WTC11 (cell line): Measurements from ENCODE around the gene HTR3B.

Experiments used
- ETV6 ChIP-seq: sonication (generic); formaldehyde crosslinking; IDR thresholded peaks from 2 replicates; pipeline ENCODE4 v1.8.1; 2022; ENCODE audit warnings: mild to moderate bottlenecking, missing genetic modification reagents
- GTF2I ChIP-seq: fragments of 250-450 bp; sonication (Bioruptor Pico); conservative IDR thresholded peaks from 2 replicates; pipeline ENCODE4 v1.4.0; 2021; ENCODE audit warnings: mild to moderate bottlenecking
- JUN ChIP-seq: sonication (generic); formaldehyde crosslinking; IDR thresholded peaks from 2 replicates; pipeline ENCODE4 v1.8.0; 2023; ENCODE audit warnings: mild to moderate bottlenecking, missing genetic modification reagents
- TP53 ChIP-seq: sonication (generic); formaldehyde crosslinking; IDR thresholded peaks from 2 replicates; pipeline ENCODE4 v1.8.1; 2023; ENCODE audit warnings: mild to moderate bottlenecking, missing genetic modification reagents
- ZNF232 ChIP-seq: sonication (generic); formaldehyde crosslinking; IDR thresholded peaks from 2 replicates; pipeline ENCODE4 v1.8.0; 2022; ENCODE audit warnings: mild to moderate bottlenecking, missing genetic modification reagents
- TF ChIP-seq, protein P1 (sequence below): fragments of 200-600 bp; IDR thresholded peaks from 2 replicates; pipeline ENCODE4 v1.8.0; 2022; ENCODE audit warnings: antibody characterized with exemption
- TF ChIP-seq, protein P2 (sequence below): sonication (generic); formaldehyde crosslinking; IDR thresholded peaks from 2 replicates; pipeline ENCODE4 v1.8.1; 2022; ENCODE audit warnings: missing genetic modification reagents, borderline replicate concordance
- TF ChIP-seq, protein P3 (sequence below): sonication (generic); formaldehyde crosslinking; IDR thresholded peaks from 2 replicates; pipeline ENCODE4 v1.8.1; 2023; ENCODE audit warnings: mild to moderate bottlenecking, missing genetic modification reagents, moderate library complexity
- TF ChIP-seq, protein P4 (sequence below): sonication (generic); formaldehyde crosslinking; conservative IDR thresholded peaks from 2 replicates; pipeline ENCODE4 v1.8.1; 2023; ENCODE audit warnings: mild to moderate bottlenecking, low read depth, missing genetic modification reagents, moderate library complexity
- TF ChIP-seq, protein P5 (sequence below): sonication (generic); formaldehyde crosslinking; IDR thresholded peaks from 2 replicates; pipeline ENCODE4 v1.8.0; 2022; ENCODE audit warnings: mild to moderate bottlenecking, missing genetic modification reagents

DNA sequence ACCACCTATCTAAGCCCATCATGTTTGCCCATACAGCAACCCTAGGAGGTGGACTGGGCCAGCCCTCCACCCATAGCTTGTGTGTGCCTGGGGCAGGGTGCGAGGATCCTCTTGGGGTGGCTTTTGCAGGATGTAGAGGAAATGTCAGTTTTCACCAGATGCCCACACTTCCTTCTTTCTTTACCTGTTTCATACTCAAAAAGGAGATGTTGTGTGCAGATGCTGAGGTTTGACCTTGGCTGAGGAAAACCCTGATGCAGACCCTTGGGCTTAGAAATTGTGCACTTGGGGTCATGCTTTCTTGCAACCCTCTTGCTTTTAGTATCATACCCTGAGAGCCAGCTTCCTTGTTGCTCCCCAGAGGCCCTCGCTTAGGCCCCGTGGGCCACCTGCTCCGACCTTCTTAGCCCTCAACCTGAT, 72.5 kb downstream of the HTR3B start:
- TF ChIP-seq, protein P1, sequence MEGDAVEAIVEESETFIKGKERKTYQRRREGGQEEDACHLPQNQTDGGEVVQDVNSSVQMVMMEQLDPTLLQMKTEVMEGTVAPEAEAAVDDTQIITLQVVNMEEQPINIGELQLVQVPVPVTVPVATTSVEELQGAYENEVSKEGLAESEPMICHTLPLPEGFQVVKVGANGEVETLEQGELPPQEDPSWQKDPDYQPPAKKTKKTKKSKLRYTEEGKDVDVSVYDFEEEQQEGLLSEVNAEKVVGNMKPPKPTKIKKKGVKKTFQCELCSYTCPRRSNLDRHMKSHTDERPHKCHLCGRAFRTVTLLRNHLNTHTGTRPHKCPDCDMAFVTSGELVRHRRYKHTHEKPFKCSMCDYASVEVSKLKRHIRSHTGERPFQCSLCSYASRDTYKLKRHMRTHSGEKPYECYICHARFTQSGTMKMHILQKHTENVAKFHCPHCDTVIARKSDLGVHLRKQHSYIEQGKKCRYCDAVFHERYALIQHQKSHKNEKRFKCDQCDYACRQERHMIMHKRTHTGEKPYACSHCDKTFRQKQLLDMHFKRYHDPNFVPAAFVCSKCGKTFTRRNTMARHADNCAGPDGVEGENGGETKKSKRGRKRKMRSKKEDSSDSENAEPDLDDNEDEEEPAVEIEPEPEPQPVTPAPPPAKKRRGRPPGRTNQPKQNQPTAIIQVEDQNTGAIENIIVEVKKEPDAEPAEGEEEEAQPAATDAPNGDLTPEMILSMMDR = no peak
- TF ChIP-seq TP53 (CRISPR knock-in tag) (no peak), ZNF232 (no peak), GTF2I (no peak), ETV6 (CRISPR knock-in tag) (no peak), JUN (no peak)
- TF ChIP-seq, protein P2, sequence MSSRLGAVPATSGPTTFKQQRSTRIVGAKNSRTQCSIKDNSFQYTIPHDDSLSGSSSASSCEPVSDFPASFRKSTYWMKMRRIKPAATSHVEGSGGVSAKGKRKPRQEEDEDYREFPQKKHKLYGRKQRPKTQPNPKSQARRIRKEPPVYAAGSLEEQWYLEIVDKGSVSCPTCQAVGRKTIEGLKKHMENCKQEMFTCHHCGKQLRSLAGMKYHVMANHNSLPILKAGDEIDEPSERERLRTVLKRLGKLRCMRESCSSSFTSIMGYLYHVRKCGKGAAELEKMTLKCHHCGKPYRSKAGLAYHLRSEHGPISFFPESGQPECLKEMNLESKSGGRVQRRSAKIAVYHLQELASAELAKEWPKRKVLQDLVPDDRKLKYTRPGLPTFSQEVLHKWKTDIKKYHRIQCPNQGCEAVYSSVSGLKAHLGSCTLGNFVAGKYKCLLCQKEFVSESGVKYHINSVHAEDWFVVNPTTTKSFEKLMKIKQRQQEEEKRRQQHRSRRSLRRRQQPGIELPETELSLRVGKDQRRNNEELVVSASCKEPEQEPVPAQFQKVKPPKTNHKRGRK = no peak
- TF ChIP-seq, protein P3, sequence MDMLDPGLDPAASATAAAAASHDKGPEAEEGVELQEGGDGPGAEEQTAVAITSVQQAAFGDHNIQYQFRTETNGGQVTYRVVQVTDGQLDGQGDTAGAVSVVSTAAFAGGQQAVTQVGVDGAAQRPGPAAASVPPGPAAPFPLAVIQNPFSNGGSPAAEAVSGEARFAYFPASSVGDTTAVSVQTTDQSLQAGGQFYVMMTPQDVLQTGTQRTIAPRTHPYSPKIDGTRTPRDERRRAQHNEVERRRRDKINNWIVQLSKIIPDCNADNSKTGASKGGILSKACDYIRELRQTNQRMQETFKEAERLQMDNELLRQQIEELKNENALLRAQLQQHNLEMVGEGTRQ (CRISPR knock-in tag) = no peak
- TF ChIP-seq, protein P4, sequence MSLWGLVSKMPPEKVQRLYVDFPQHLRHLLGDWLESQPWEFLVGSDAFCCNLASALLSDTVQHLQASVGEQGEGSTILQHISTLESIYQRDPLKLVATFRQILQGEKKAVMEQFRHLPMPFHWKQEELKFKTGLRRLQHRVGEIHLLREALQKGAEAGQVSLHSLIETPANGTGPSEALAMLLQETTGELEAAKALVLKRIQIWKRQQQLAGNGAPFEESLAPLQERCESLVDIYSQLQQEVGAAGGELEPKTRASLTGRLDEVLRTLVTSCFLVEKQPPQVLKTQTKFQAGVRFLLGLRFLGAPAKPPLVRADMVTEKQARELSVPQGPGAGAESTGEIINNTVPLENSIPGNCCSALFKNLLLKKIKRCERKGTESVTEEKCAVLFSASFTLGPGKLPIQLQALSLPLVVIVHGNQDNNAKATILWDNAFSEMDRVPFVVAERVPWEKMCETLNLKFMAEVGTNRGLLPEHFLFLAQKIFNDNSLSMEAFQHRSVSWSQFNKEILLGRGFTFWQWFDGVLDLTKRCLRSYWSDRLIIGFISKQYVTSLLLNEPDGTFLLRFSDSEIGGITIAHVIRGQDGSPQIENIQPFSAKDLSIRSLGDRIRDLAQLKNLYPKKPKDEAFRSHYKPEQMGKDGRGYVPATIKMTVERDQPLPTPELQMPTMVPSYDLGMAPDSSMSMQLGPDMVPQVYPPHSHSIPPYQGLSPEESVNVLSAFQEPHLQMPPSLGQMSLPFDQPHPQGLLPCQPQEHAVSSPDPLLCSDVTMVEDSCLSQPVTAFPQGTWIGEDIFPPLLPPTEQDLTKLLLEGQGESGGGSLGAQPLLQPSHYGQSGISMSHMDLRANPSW (CRISPR knock-in tag) = no peak
- TF ChIP-seq, protein P5, sequence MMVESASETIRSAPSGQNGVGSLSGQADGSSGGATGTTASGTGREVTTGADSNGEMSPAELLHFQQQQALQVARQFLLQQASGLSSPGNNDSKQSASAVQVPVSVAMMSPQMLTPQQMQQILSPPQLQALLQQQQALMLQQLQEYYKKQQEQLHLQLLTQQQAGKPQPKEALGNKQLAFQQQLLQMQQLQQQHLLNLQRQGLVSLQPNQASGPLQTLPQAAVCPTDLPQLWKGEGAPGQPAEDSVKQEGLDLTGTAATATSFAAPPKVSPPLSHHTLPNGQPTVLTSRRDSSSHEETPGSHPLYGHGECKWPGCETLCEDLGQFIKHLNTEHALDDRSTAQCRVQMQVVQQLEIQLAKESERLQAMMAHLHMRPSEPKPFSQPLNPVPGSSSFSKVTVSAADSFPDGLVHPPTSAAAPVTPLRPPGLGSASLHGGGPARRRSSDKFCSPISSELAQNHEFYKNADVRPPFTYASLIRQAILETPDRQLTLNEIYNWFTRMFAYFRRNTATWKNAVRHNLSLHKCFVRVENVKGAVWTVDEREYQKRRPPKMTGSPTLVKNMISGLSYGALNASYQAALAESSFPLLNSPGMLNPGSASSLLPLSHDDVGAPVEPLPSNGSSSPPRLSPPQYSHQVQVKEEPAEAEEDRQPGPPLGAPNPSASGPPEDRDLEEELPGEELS = no peak
